Panc1 (cell line): ENCODE measurements around the gene STAG2. TPM values are rescaled to one million over a fixed set of nuclear protein-coding genes. Genes with fewer than 3 reads are reported as not detected.

Experiments used
- ATAC-seq: fragments of 200-7000 bp; cut with Tn5 transposase; 2 replicates; pipeline ENCODE4 v1.9.1; 2020; ENCODE audit warnings: mild to moderate bottlenecking, moderate library complexity
- BruUV-seq: library from RNA; stranded (reverse); fragments of 400-500 nt; replicated peaks from 2 replicates; lab custom pipeline; 2021; lab: Mats Ljungman, UMichigan
- CTCF ChIA-PET: fragments of 300-600 bp; sonication (Branson Sonifier 250); formaldehyde crosslinking; loops from one replicate; lab custom pipeline; 2022; ENCODE audit warnings: antibody characterized with exemption; lab: Charles Lee
- POLR2A ChIA-PET: fragments of 300-600 bp; sonication (Branson Sonifier 250); formaldehyde crosslinking; loops from one replicate; lab custom pipeline; 2022; ENCODE audit warnings: antibody characterized with exemption; lab: Charles Lee
- DNase-seq: peaks from one replicate; pipeline ENCODE4 v3.0.0-alpha.2; 2010; ENCODE audit warnings: low read depth, low spot score
- H3K27ac ChIP-seq: 2 replicates; pipeline ENCODE4 v1.5.1; 2011; ENCODE audit warnings: mild to moderate bottlenecking, low read length, inconsistent platforms
- H3K27me3 ChIP-seq: fragments of 200-500 bp; sonication (Bioruptor generic); 2 replicates; pipeline ENCODE4 v1.6.0; 2014; ENCODE audit warnings: low read length, inconsistent platforms; ENCODE audit not compliant: control insufficient read depth, insufficient read depth
- H3K36me3 ChIP-seq: fragments of 200-500 bp; sonication (Bioruptor generic); 2 replicates; pipeline ENCODE4 v1.5.1; 2014; ENCODE audit warnings: inconsistent platforms, mild to moderate bottlenecking, low read length, moderate library complexity; ENCODE audit not compliant: control insufficient read depth, insufficient read depth
- H3K4me1 ChIP-seq: 2 replicates; pipeline ENCODE4 v1.5.1; 2011; ENCODE audit warnings: inconsistent platforms, mild to moderate bottlenecking, low read length, moderate library complexity; ENCODE audit not compliant: control insufficient read depth, insufficient read depth
- H3K4me3 ChIP-seq, 2 experiments: 2 replicates each; pipeline ENCODE4 v1.5.1; 2011 to 2012; ENCODE audit warnings: low read depth in 2 of 2, low read length in 2 of 2, mild to moderate bottlenecking in 2 of 2, inconsistent platforms in 1 of 2, moderate library complexity in 1 of 2
- H3K9me3 ChIP-seq: fragments of 200-500 bp; sonication (Bioruptor generic); 2 replicates; pipeline ENCODE4 v1.5.1; 2014; ENCODE audit warnings: low read depth, mild to moderate bottlenecking, inconsistent platforms, low read length, moderate library complexity; ENCODE audit not compliant: control insufficient read depth, insufficient read depth
- CTCF ChIP-seq: fragments of 450-650 bp; IDR thresholded peaks from 2 replicates; pipeline ENCODE4 v1.5.1; 2017; ENCODE audit warnings: mild to moderate bottlenecking
- POLR2AphosphoS5 ChIP-seq: IDR thresholded peaks from 2 replicates; pipeline ENCODE4 v1.6.1; 2012; ENCODE audit warnings: mild to moderate bottlenecking, low read depth, low read length, moderate library complexity
- REST ChIP-seq, 2 experiments: IDR thresholded peaks; 2 replicates each; pipeline ENCODE4 v1.6.1; 2011 to 2012; ENCODE audit warnings: low read depth in 2 of 2, control low read depth in 1 of 2, low read length in 1 of 2, mild to moderate bottlenecking in 1 of 2, moderate library complexity in 1 of 2; ENCODE audit not compliant: insufficient read depth in 1 of 2
- SIN3A ChIP-seq: IDR thresholded peaks from 2 replicates; pipeline ENCODE4 v1.6.1; 2012; ENCODE audit warnings: low read depth, mild to moderate bottlenecking, low read length, moderate library complexity, borderline replicate concordance; ENCODE audit not compliant: insufficient read depth
- TCF7L2 ChIP-seq: IDR thresholded peaks from 2 replicates; pipeline ENCODE4 v1.6.1; 2011; ENCODE audit warnings: mild to moderate bottlenecking, low read depth, low read length, inconsistent platforms
- in situ Hi-C: cut with HindIII; loops from 2 replicates; pipeline ENCODE4 v1.10.0; 2016; ENCODE audit warnings: low sequenced_read_pairs, low pct_unique_long_range_greater_than_20kb
- intact Hi-C: fragments of 100-400 bp; cut with micrococcal nuclease; formaldehyde crosslinking; loops from one replicate; pipeline ENCODE4 v1.10.0; 2022; ENCODE audit not compliant: unreplicated experiment
- total RNA-seq: library from RNA; stranded (reverse); gene quantifications from one replicate; pipeline ENCODE4 v1.2.1, GENCODE V29; 2021; ENCODE audit not compliant: unreplicated experiment

Gene STAG2
- total RNA-seq, 1 experiment from 2014 or later, result 94.5 TPM

- ChIA-PET CTCF (no interaction called here), POLR2A (interaction anchor here (0.5 kb wide), 1 partner anchor 14 kb away, joined by 3 read pairs; no protein-coding TSS in a partner anchor)
- H3K36me3 ChIP-seq, result no peaks in the 10 kb centered on the region
- no peaks in the 10 kb centered on the region for H3K9me3 ChIP-seq
- no peak for ATAC-seq
- no peak for TF ChIP-seq POLR2AphosphoS5
- TF ChIP-seq CTCF, result no peak
- TF ChIP-seq REST (IDR thresholded peaks at IDR 0.05; ENCODE audit: insufficient read depth in 1 of 2, low read depth in 2 of 2, low read length in 1 of 2), result no peak
- no peak for TF ChIP-seq TCF7L2
- TF ChIP-seq SIN3A, result no peak
- H3K4me1 ChIP-seq, result peaks cover 9% of the 10 kb centered on the region; the same call in 1 of the 2 replicates
- H3K4me3 ChIP-seq, result no peak overlapping the region
- intact Hi-C loops, result no loop called here
- H3K27ac ChIP-seq, result no peak overlapping the region
- BruUV-seq, result TSS peak; percentile 17
- no peak for DNase-seq
- in situ Hi-C loops, result no loop called here
- H3K27me3 ChIP-seq, result no peaks in the 10 kb centered on the region
Observed at GRCh38 chrX:123994730-123995129, 33.2 kb downstream of the STAG2 start.

GRCh38 chrX:124001581-124001980 lies 40.1 kb downstream of the STAG2 start:
- no TSS peak for BruUV-seq
- Histone ChIP-seq H3K4me3 (no peak overlapping the region), H3K4me1 (peaks cover 6% of the 10 kb centered on the region; the same call in 1 of the 2 replicates), H3K9me3 (no peaks in the 10 kb centered on the region), H3K36me3 (no peaks in the 10 kb centered on the region), H3K27me3 (no peaks in the 10 kb centered on the region), H3K27ac (no peak overlapping the region)
- DNase-seq (no peak), ATAC-seq (peak; percentile 65; the same call in 1 of the 2 replicates)
- CTCF ChIA-PET, result interaction anchor here (0.6 kb wide), 1 partner anchor 32 kb away, joined by 10 read pairs; no protein-coding TSS in a partner anchor
- in situ Hi-C loops (no loop called here), intact Hi-C loops (no loop called here)
- POLR2A ChIA-PET, result no interaction called here
- TF ChIP-seq REST (IDR thresholded peaks at IDR 0.05; ENCODE audit: insufficient read depth in 1 of 2, low read depth in 2 of 2, low read length in 1 of 2) (no peak), SIN3A (no peak), POLR2AphosphoS5 (no peak), TCF7L2 (no peak), CTCF (no peak)
